HG02840 (cell line): ENCODE measurements around the gene SMAD3.

Source experiments
- ATAC-seq: cut with Tn5 transposase; IDR thresholded peaks from one replicate; pipeline ENCODE4 v1.9.1; 2021; ENCODE audit warnings: mild to moderate bottlenecking, moderate library complexity, moderate number of reproducible peaks; ENCODE audit not compliant: unreplicated experiment, low FRiP score

The SMAD3 gene

DNA sequence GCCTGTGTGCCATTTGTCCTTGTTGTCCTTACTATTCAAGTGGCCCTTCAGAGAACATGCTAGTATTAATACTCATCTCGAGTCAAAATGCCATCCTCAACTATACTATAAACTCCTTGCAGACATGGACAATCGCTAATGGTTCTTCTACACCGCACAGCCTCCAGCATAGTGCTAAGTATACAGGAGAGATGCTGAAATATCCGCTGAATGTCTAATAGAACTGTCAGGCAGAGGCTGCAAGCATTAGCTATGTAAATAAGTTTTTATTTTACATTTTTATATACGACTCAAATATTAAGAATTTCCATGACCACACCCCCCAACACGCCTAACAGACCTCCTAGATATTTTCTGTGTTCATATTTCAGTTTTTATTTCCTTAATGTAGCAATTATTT, 149.7 kb downstream of the SMAD3 start:
- no peak for ATAC-seq

DNA sequence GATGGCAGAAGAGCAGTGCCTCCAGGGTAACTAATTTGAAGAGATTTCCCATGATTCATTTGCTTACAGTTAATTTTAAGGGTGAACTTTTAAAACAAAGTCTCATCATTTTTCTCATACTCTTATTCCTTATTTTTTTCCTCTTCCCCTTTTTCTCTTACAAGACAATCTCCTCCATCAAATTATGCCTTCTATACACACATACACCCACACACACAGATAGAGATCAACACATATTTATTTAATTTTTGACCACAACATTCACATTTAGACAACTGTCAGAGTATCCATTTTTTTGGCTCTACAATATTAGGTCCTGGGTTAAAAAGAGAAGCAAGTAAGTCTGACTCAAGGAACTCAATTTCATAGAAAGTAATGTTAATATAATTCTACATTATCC, 151.5 kb downstream of the SMAD3 start:
- ATAC-seq = no peak

DNA sequence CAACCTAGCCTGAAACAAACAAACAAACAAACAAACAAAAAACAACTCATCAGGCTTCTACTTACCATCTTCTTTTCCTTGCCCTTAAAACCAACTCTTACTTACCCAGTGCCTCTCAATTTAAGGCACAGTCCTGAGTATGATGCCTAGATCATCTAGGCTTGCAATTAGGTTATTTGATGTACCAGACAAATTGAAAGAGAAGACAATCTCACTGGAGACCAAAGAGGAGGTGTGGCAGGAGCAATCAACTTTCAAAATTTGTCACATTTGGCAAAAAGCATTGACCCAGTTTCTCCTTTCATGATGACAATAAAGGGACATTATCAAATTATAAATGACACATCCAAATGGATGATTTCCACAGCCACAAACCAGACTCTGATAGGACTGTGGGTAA, 153.0 kb downstream of the SMAD3 start:
- ATAC-seq = no peak

DNA sequence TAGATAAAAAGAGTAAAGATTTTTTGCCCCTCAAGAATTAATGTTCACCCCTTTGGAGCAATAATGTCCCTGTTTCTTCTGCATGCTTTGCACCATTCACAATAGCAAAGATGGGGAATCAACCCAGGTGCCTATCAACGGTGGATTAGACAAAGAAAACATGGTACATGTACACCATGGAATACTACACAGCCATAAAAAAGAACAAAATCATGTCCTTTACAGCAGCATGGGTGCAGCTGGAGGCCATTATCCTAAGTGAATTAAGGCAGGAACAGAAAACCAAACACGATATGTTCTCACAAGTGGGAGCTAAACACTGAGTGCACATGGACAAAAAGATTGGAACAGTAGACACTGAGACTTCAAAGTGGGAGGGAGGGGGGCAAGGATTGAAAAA, 153.9 kb downstream of the SMAD3 start:
- ATAC-seq = no peak

DNA sequence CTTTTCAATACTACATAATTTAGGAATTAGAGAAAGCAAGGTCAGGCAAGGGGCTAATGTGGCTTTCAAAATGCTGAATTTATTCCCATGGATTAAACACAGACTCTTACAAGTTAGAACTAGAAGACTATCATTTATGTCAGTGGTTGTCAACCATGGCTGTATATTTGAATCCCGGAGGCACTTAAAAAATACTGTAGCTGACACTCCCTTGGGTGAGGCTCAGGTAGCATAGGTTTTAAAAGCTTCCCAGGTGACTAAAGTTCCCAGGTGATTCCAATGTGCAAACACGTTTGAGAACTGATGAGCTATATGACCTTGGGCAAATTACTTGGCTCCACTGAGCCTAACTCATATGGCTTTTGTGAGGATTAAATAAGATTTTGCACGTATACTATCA, 159.5 kb downstream of the SMAD3 start:
- ATAC-seq = no peak

- ATAC-seq = no peak
Observed at GRCh38 chr15:67225336-67225735, 159.9 kb downstream of the SMAD3 start.

DNA sequence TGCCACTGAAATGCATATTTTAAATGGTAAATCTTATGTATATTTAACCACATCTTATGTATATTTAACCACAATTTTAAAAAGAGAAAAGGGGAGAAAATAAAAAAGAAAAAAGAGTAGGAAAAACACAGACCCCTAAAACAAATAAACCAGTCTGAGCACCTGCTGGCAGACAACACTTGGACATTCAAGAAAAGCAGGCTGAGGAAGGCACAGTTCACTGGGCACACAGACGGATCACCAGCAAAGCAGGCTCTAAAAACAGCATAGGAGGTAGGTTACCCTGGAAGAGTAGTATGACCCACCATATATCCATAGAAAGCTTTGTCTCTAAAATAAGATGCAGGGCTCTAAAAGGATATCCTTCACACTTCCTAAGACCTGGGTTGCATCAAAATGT, 162.0 kb downstream of the SMAD3 start:
- ATAC-seq = no peak

- ATAC-seq = no peak
Observed at GRCh38 chr15:67227846-67228245, 162.4 kb downstream of the SMAD3 start.

DNA sequence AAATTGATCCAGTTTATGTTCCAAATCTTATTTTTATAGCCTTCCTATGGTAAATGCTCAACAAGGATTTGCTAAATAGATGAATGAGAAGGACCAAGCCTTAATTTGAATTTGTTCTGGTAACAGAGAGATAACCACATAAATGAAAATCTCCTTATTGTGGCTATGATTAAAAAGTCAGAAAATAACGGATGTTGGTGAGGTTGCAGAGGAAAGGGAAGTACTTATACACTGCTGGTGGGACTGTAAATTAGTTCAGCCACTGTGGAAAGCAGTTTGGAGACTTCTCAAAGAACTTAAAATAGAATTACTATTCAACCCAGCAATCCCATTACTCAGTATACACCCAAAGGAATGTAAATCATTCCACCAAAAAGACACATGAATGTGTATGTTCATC, 162.9 kb downstream of the SMAD3 start:
- no peak for ATAC-seq

GRCh38 chr15:67230504-67230903, 165.1 kb downstream of the SMAD3 start:
- no peak for ATAC-seq

DNA sequence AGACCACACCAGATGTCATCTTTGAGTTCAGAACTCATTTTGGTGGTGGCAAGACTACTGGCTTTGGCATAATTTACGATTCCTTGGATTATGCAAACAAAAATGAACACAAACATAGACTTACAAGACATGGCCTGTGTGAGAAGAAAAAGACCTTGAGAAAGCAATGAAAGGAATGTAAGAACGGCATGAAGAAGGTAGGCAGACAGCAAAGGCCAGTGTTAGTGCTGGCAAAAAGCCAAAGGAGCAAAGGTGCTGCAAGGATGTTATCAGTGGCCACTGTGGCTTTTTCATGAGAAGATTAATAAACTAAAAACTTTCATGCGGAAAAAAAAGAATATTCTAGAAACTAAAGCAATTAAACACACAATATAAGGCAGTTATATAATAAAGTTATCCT, 167.2 kb downstream of the SMAD3 start:
- ATAC-seq = no peak

DNA sequence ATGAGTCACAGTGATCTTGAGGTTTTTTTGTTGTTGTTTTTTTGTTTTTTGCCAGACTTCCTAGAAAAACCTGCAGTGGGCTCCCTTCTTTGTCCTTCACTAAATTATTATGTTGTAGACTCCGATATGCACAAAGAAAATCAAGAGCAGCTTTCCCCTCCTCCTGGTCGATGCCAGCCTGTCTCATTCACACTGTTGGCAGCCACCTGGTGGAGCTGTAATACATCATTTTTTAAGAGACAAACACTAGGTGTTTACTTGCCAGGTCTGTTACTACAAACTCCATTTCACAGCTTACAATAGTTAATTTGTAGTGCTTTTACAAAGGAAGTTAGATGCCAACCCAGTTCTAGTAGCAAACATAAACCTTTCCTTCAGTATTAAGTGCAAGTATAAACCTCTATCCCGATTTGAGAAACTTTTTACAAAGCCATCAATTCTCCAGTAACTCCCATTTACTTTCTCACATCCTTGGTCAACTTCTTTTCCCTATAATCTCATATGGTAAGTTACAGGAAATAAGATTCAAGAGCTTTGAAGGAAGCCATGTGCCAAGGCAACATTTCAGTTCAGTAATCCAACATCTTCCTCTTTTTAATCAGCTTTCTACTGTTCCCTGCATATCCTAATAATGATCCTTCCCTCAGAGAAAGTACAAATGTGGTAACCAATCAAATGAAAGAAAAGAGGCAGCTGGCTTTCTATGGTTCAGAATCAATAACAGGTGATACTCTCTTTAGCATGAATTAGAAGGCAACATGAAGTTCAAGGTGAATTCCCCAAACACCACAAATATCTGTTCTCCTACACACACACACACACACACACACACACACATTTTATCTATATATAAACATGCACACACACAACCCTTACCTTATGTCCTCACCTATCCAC, 175.1 kb downstream of the SMAD3 start:
- peak; percentile 11 for ATAC-seq

DNA sequence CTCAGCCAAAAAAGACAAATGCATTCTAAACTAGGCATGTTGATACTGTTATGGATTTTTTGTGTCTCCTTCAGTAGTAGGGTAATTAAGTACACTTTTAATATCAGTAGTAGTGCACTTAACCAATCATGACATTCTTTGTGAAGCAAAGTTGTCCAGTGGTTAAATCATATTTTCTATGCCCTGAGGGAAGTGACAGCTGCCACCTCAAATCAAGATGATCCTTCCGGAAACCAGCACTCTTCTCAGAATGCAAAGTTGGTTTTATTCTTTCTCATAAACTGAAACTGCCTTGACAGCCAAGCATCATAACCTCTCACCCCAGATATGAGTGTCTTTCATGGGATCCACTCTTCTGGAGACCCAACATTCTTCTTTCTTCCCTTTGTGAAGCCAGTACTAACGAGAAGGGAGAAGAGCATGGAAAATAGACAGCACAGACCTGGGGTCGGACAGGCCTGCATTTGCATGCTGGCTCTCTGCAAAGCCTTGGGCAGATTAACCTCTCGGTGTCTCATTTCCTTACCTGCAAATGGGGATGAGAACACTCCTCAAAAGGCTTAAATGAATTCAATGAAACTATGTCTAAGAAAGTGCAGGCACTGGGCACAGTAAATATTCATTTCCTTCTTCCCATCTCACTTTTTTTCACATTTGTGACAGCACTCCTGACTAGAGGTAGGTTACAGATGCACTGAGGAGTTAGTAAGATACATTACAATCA, 175.9 kb downstream of the SMAD3 start:
- peak; percentile 81 for ATAC-seq

DNA sequence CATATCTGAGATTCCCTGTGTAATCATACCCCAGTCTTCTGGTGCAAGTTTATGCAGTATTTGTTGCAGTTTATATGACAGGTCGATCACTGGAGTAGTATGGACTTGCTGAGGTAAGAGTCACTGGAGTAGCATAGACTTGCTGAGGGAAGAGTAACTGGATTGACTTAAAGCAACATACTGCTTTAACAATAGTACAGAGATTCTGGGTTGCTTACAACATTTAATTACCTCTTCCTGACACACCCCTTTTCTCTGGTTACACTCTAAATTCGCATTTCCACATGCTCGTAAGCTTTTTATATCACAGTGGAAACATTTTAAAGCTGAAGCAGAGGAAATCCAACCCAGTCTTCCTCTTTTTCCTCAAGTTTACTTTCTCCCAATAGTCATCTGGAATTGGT, 177.3 kb downstream of the SMAD3 start:
- no peak for ATAC-seq
